K562 (cell line): ENCODE data around the gene CHRNG. TPM values are rescaled to one million over a fixed set of nuclear protein-coding genes. Genes with fewer than 3 reads are reported as not detected.
A peak's percentile ranks its signal among the peaks of the same experiment; 100 is the strongest.

Experiments
- ATAC-seq: fragments of 200-7000 bp; cut with Tn5 transposase; 3 replicates; pipeline ENCODE4 v1.9.1; 2020; ENCODE audit warnings: moderate library complexity
- BruUV-seq: library from RNA; stranded (reverse); fragments of 400-500 nt; replicated peaks from 2 replicates; lab custom pipeline; 2021; lab: Mats Ljungman, UMichigan
- CTCF ChIA-PET: fragments of 300-600 bp; formaldehyde crosslinking; extraction: SDS; loops from one replicate; lab custom pipeline; 2021; ENCODE audit warnings: low intra/inter-chr PET ratio; lab: Yijun Ruan, JAX
- POLR2A ChIA-PET: fragments of 300-600, 350-650 bp; sonication (Branson Sonifier 250); formaldehyde crosslinking; extraction: SDS; loops from one replicate; lab custom pipeline; 2021; ENCODE audit warnings: antibody characterized with exemption, inconsistent platforms; lab: Yijun Ruan, JAX
- DNase-seq, 4 experiments: peaks; one replicate each; pipeline versions ENCODE4 v3.0.0 to v3.0.0-alpha.2; 2011 to 2018; ENCODE audit warnings: low spot score in 3 of 4, mixed read lengths in 3 of 4; ENCODE audit errors: extremely low read depth in 1 of 4
- FAIRE-seq: peaks from 2 replicates; lab custom pipeline; 2011; peaks lifted over from hg19 to GRCh38; lab: Jason Lieb, UNC
- H2AFZ ChIP-seq: 2 replicates; pipeline ENCODE4 v1.6.0; 2011; ENCODE audit warnings: low read depth, low read length, control low read depth, inconsistent platforms
- H3K27ac ChIP-seq: fragments of 200-600 bp; 3 replicates; pipeline ENCODE4 v1.8.0; 2011; ENCODE audit warnings: low read depth, mild to moderate bottlenecking, control low read depth, inconsistent platforms, low read length, moderate library complexity, mixed read lengths; ENCODE audit errors: extremely low read depth
- H3K27me3 ChIP-seq, 2 experiments: fragments of 300-600 bp in 1 of 2; 2 replicates in 1 of 2; 3 replicates in 1 of 2; pipeline versions ENCODE4 v1.6.0 to v1.8.0; 2011; ENCODE audit warnings: inconsistent platforms in 2 of 2, low read length in 2 of 2, mild to moderate bottlenecking in 1 of 2, mixed read lengths in 1 of 2, moderate library complexity in 1 of 2; ENCODE audit not compliant: control insufficient read depth in 2 of 2, insufficient read depth in 2 of 2
- H3K36me3 ChIP-seq: fragments of 300-600 bp; 3 replicates; pipeline ENCODE4 v1.8.0; 2011; ENCODE audit warnings: mild to moderate bottlenecking, low read length, inconsistent platforms; ENCODE audit not compliant: control insufficient read depth, insufficient read depth
- H3K4me1 ChIP-seq, 2 experiments: fragments of 200-600 bp in 1 of 2; replicated peaks in 1 of 2; 2 replicates in 1 of 2; 3 replicates in 1 of 2; pipeline versions ENCODE4 v1.5.1 to v1.8.0; 2011; ENCODE audit warnings: inconsistent platforms in 2 of 2, low read length in 2 of 2, mild to moderate bottlenecking in 1 of 2, mixed read lengths in 1 of 2, moderate library complexity in 1 of 2; ENCODE audit not compliant: control insufficient read depth in 2 of 2, insufficient read depth in 2 of 2
- H3K4me2 ChIP-seq: 2 replicates; pipeline ENCODE4 v1.6.1; 2011; ENCODE audit warnings: low read length, control low read depth, inconsistent platforms, mixed read lengths; ENCODE audit not compliant: insufficient read depth
- H3K4me3 ChIP-seq: fragments of 200-600 bp; sonication (generic), shearing (Covaris generic); 2 replicates; pipeline ENCODE4 v1.5.1; 2016; ENCODE audit warnings: control low read depth, inconsistent platforms
- H3K79me2 ChIP-seq: fragments of 200-600 bp; 3 replicates; pipeline ENCODE4 v1.8.0; 2011; ENCODE audit warnings: low read length, inconsistent platforms; ENCODE audit not compliant: control insufficient read depth, insufficient read depth
- H3K9ac ChIP-seq, 2 experiments: 2 replicates each; pipeline versions ENCODE4 v1.6.0 to v1.6.1; 2011; ENCODE audit warnings: low read depth in 2 of 2, low read length in 2 of 2, control low read depth in 1 of 2, inconsistent platforms in 1 of 2, mild to moderate bottlenecking in 1 of 2, mixed read lengths in 1 of 2; ENCODE audit not compliant: insufficient read depth in 1 of 2
- H3K9me1 ChIP-seq: one replicate; pipeline ENCODE4 v1.6.0; 2011; ENCODE audit warnings: inconsistent platforms, mild to moderate bottlenecking, low read length, moderate library complexity; ENCODE audit not compliant: control insufficient read depth, insufficient read depth
- H3K9me3 ChIP-seq: replicated peaks from 2 replicates; pipeline ENCODE4 v1.5.1; 2011; ENCODE audit warnings: low read depth, low read length, inconsistent platforms; ENCODE audit not compliant: control insufficient read depth, insufficient read depth
- H4K20me1 ChIP-seq: replicated peaks from 2 replicates; pipeline ENCODE4 v1.6.1; 2011; ENCODE audit warnings: low read length, inconsistent platforms, mixed read lengths; ENCODE audit not compliant: control insufficient read depth, insufficient read depth
- ATF1 ChIP-seq, 2 experiments: fragments of 450-650 bp in 1 of 2; IDR thresholded peaks; 2 replicates each; pipeline ENCODE4 v1.6.1; 2016; ENCODE audit warnings: missing compliant biosample characterization in 1 of 2, missing genetic modification characterization in 1 of 2
- ATF7 ChIP-seq: fragments of 450-650 bp; IDR thresholded peaks from 2 replicates; pipeline ENCODE4 v1.7.1; 2014; ENCODE audit warnings: mild to moderate bottlenecking, moderate library complexity
- CREB1 ChIP-seq, 2 experiments: sonication (generic) in 1 of 2; formaldehyde crosslinking in 1 of 2; IDR thresholded peaks; 2 replicates each; pipeline versions ENCODE4 v1.6.1 to v1.8.0; 2012 to 2022; ENCODE audit warnings: inconsistent platforms in 1 of 2, mild to moderate bottlenecking in 1 of 2, missing genetic modification reagents in 1 of 2, moderate library complexity in 1 of 2
- CREM ChIP-seq: IDR thresholded peaks from 2 replicates; pipeline ENCODE4 v1.6.1; 2014; ENCODE audit warnings: antibody characterized with exemption, low read depth
- DPF2 ChIP-seq: fragments of 450-650 bp; IDR thresholded peaks from 2 replicates; pipeline ENCODE4 v1.6.1; 2016
- EGR1 ChIP-seq: fragments of 450-650 bp; conservative IDR thresholded peaks from 2 replicates; pipeline ENCODE4 v1.6.1; 2017; ENCODE audit warnings: mild to moderate bottlenecking
- EP400 ChIP-seq: fragments of 450-650 bp; IDR thresholded peaks from 2 replicates; pipeline ENCODE4 v1.6.1; 2017; ENCODE audit warnings: antibody characterized with exemption, mild to moderate bottlenecking, moderate library complexity
- HDAC1 ChIP-seq, 2 experiments: fragments of 450-650 bp; IDR thresholded peaks; 2 replicates each; pipeline ENCODE4 v1.6.1; 2016 to 2017; ENCODE audit warnings: inconsistent platforms in 1 of 2, mild to moderate bottlenecking in 1 of 2, moderate library complexity in 1 of 2
- KLF16 ChIP-seq: IDR thresholded peaks from 2 replicates; pipeline ENCODE4 v1.6.1; 2016; ENCODE audit warnings: antibody characterized with exemption
- ZNF41 ChIP-seq: fragments of 250-450 bp; sonication (Bioruptor Pico); conservative IDR thresholded peaks from 2 replicates; pipeline ENCODE4 v1.4.0; 2020; ENCODE audit warnings: mild to moderate bottlenecking
- ZNF696 ChIP-seq: fragments of 250-450 bp; sonication (Bioruptor Pico); conservative IDR thresholded peaks from 2 replicates; pipeline ENCODE4 v1.4.0; 2020; ENCODE audit warnings: mild to moderate bottlenecking, moderate library complexity
- WGBS: fragments of 100-300 bp; shearing (Covaris generic); methylation state at CpG from one replicate; pipeline ENCODE4 v1.1.6; 2016; ENCODE audit warnings: low coverage, mixed read lengths; ENCODE audit not compliant: insufficient coverage; ENCODE audit errors: missing lambda C conversion rate; 5-methylcytosine and 5-hydroxymethylcytosine counted together
- in situ Hi-C: fragments of 300-500 bp; cut with MboI; formaldehyde crosslinking; loops from 4 replicates; pipeline ENCODE4 v1.15.0; 2018; ENCODE audit warnings: inconsistent platforms, mixed read lengths
- intact Hi-C: fragments of 100-400 bp; cut with micrococcal nuclease; formaldehyde crosslinking; loops from 2 replicates; pipeline ENCODE4 v1.14.2; 2022
- polyA plus RNA-seq, 8 experiments: library from polyadenylated mRNA; depleted of rRNA in 4 of 8; stranded (reverse) in 5 of 8; unstranded in 3 of 8; fragments of >200 nt; fragmentation: Nextera tagmentation in 2 of 8; fragmentation: Illumina TruSeq in 1 of 8; extraction: Ambion mirVana in 2 of 8; extraction: Trizol in 1 of 8; gene quantifications; 2 replicates each; pipeline versions ENCODE4 v1.2.1 to v1.2.3, GENCODE V29; 2011 to 2014; ENCODE audit warnings: inconsistent platforms in 1 of 8, missing spikeins in 1 of 8
- total RNA-seq, 7 experiments: library from RNA; depleted of rRNA in 6 of 7; stranded (reverse); fragments of >200 nt in 6 of 7; fragmentation: Illumina TruSeq in 2 of 7; extraction: Trizol in 2 of 7; gene quantifications; 2 replicates each; pipeline versions ENCODE4 v1.2.1 to v1.2.3, GENCODE V29; 2011 to 2021; ENCODE audit warnings: low replicate concordance in 1 of 7
- TF ChIP-seq, protein P1 (sequence below): IDR thresholded peaks from 2 replicates; pipeline ENCODE4 v1.6.1; 2012; ENCODE audit warnings: low read depth, low read length, improper control_type of control experiment, borderline replicate concordance
- TF ChIP-seq, protein P2 (sequence below): fragments of 250-450 bp; sonication (Bioruptor Pico); IDR thresholded peaks from 2 replicates; pipeline ENCODE4 v1.4.0; 2020
- TF ChIP-seq, protein P3 (sequence below), 2 experiments: fragments of 450-650 bp in 1 of 2; sonication (generic) in 1 of 2; formaldehyde crosslinking in 1 of 2; IDR thresholded peaks in 1 of 2; conservative IDR thresholded peaks in 1 of 2; 2 replicates each; pipeline versions ENCODE4 v1.6.1 to v1.8.1; 2016 to 2023; ENCODE audit warnings: mild to moderate bottlenecking in 2 of 2, moderate library complexity in 2 of 2, inconsistent platforms in 1 of 2, missing genetic modification reagents in 1 of 2
- TF ChIP-seq, protein P4 (sequence below): sonication (generic); formaldehyde crosslinking; IDR thresholded peaks from 2 replicates; pipeline ENCODE4 v1.8.1; 2023; ENCODE audit warnings: mild to moderate bottlenecking, missing genetic modification reagents

Gene CHRNG
- total and polyA plus RNA-seq, 9 of the 15 experiments (the other 6 are each of a cell fraction or from before 2014, with no cell fraction given) = not detected

DNA sequence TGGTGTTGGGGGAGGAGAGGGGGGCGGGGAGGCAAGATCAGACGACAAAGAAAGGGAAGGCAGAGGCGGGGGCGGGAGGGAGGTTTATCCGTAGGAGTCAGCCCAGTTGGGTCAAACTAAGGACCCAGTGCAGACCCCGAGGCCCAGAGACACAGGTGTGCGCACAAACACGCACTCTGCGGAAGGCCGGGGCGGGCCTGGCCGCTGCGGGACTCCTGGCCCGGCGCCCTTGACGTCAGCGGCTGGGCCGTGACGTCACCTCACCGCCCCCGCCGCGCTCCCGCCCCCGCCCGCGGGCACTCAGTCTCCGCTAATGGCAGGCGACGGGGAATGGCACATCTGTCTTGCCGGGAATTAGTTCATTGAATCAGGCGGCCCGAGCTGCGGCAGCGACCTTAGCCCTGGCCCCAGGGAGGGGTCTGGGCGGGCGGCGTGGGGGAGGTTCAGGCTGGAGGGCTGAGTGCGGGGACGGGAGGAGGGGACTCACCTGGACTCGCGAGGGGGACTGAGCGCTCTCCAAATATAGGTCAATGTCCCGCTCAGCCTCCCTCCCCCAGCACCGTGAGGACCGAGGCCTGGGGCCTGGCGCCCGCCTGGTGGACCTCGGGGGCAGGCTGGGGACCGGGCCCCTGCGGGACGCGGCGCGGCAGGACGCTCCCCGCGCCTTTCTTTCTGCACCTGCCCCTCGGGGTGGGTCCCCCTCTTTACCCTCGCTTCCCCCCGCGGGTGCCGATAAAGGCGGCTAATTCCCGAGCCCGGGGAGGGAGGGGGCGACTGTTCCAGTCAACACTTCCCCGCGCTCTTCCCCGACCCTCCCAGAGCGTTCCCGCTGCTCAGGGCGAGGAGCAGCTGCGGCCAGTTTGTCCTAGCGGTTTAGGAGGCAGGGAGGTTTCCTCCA lies 36.3 kb upstream of the CHRNG start:
- FAIRE-seq (no peak), DNase-seq (peak; percentile 40 to 73 (median 56)), ATAC-seq (peak; percentile 58)
- no peaks in the 10 kb centered on the region for H3K36me3 ChIP-seq
- intact Hi-C loops (no loop called here), in situ Hi-C loops (no loop called here)
- H3K4me1 ChIP-seq = peaks cover 0 to 13% of the 10 kb centered on the region in 2 experiments; a peak in 2 of 5 replicates
- no peaks in the 10 kb centered on the region for H3K79me2 ChIP-seq
- no peak overlapping the region for H3K9ac ChIP-seq
- no peaks in the 10 kb centered on the region for H3K9me3 ChIP-seq
- BruUV-seq = no TSS peak
- CTCF ChIA-PET = no interaction called here
- WGBS = 2% methylated on average over 14 of the region's 75 CpGs
- no peaks in the 10 kb centered on the region for H4K20me1 ChIP-seq
- H3K4me2 ChIP-seq = no peak overlapping the region
- no peaks in the 10 kb centered on the region for H3K9me1 ChIP-seq
- peaks cover 3 to 45% of the 10 kb centered on the region in 2 experiments; a peak in 2 of 5 replicates for H3K27me3 ChIP-seq
- POLR2A ChIA-PET = no interaction called here
- no peak overlapping the region for H2AFZ ChIP-seq
- no peak overlapping the region for H3K4me3 ChIP-seq
- no peak overlapping the region for H3K27ac ChIP-seq
- no peak for TF ChIP-seq DPF2
- peak; percentile 92 for TF ChIP-seq CREM
- TF ChIP-seq, protein P1, sequence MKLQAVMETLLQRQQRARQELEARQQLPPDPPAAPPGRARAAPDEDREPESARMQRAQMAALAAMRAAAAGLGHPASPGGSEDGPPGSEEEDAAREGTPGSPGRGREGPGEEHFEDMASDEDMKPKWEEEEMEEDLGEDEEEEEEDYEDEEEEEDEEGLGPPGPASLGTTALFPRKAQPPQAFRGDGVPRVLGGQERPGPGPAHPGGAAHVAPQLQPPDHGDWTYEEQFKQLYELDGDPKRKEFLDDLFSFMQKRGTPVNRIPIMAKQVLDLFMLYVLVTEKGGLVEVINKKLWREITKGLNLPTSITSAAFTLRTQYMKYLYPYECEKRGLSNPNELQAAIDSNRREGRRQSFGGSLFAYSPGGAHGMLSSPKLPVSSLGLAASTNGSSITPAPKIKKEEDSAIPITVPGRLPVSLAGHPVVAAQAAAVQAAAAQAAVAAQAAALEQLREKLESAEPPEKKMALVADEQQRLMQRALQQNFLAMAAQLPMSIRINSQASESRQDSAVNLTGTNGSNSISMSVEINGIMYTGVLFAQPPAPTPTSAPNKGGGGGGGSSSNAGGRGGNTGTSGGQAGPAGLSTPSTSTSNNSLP = no peak
- no peak for TF ChIP-seq ZNF41 (CRISPR knock-in tag)
- TF ChIP-seq ATF1 (CRISPR knock-in tag; IDR thresholded peaks at IDR 0.05) = no peak
- peak; percentile 89 for TF ChIP-seq ATF1 (tag; IDR thresholded peaks at IDR 0.05)
- TF ChIP-seq KLF16 = no peak
- TF ChIP-seq, protein P2, sequence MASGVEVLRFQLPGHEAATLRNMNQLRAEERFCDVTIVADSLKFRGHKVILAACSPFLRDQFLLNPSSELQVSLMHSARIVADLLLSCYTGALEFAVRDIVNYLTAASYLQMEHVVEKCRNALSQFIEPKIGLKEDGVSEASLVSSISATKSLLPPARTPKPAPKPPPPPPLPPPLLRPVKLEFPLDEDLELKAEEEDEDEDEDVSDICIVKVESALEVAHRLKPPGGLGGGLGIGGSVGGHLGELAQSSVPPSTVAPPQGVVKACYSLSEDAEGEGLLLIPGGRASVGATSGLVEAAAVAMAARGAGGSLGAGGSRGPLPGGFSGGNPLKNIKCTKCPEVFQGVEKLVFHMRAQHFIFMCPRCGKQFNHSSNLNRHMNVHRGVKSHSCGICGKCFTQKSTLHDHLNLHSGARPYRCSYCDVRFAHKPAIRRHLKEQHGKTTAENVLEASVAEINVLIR (CRISPR knock-in tag) = peak; percentile 24; the same call in 1 of the 2 replicates
- TF ChIP-seq, protein P3, sequence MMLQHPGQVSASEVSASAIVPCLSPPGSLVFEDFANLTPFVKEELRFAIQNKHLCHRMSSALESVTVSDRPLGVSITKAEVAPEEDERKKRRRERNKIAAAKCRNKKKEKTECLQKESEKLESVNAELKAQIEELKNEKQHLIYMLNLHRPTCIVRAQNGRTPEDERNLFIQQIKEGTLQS (IDR thresholded peaks at IDR 0.05) = peak; percentile 71; the same call in 1 of the 2 replicates
- TF ChIP-seq, protein P3 (CRISPR knock-in tag; conservative IDR thresholded peaks at IDR 0.05) = no peak
- TF ChIP-seq HDAC1 (IDR thresholded peaks at IDR 0.05) = no peak
- no peak for TF ChIP-seq ZNF696
- TF ChIP-seq EP400 = no peak
- TF ChIP-seq EGR1 = peak; percentile 87
- TF ChIP-seq, protein P4, sequence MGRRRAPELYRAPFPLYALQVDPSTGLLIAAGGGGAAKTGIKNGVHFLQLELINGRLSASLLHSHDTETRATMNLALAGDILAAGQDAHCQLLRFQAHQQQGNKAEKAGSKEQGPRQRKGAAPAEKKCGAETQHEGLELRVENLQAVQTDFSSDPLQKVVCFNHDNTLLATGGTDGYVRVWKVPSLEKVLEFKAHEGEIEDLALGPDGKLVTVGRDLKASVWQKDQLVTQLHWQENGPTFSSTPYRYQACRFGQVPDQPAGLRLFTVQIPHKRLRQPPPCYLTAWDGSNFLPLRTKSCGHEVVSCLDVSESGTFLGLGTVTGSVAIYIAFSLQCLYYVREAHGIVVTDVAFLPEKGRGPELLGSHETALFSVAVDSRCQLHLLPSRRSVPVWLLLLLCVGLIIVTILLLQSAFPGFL (CRISPR knock-in tag) = no peak
- TF ChIP-seq CREB1 (IDR thresholded peaks at IDR 0.05) = peak; percentile 91
- peak; percentile 83 for TF ChIP-seq CREB1 (CRISPR knock-in tag; IDR thresholded peaks at IDR 0.05)
- peak; percentile 37; the same call in 1 of the 2 replicates for TF ChIP-seq ATF7
